ENCODE data around the gene SHANK3.

Gene SHANK3

DNA sequence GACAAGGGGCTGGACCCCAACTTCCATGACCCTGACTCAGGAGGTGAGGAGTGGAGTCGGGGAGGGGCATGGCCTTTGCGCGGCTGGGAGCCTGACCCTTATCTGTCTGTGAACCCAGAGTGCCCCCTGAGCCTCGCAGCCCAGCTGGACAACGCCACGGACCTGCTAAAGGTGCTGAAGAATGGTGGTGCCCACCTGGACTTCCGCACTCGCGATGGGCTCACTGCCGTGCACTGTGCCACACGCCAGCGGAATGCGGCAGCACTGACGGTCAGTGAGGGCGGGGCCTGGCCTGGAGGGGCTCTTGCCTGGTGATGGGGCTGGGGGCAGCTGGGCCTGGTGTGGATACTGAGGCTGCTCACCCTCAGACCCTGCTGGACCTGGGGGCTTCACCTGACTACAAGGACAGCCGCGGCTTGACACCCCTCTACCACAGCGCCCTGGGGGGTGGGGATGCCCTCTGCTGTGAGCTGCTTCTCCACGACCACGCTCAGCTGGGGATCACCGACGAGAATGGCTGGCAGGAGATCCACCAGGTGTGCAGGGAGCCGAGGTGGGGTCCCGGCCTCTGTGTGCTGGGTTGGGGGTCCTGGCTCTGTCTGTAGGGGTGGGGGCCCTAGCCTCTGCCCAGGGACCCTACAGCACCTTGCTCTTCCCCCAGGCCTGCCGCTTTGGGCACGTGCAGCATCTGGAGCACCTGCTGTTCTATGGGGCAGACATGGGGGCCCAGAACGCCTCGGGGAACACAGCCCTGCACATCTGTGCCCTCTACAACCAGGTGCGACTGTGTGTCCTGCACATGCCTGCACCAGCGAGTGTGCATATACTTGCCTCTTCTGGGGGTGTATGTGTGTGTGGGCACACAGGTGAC lies 6.3 kb downstream of the SHANK3 start:
- DNase-seq, result no peak

DNA sequence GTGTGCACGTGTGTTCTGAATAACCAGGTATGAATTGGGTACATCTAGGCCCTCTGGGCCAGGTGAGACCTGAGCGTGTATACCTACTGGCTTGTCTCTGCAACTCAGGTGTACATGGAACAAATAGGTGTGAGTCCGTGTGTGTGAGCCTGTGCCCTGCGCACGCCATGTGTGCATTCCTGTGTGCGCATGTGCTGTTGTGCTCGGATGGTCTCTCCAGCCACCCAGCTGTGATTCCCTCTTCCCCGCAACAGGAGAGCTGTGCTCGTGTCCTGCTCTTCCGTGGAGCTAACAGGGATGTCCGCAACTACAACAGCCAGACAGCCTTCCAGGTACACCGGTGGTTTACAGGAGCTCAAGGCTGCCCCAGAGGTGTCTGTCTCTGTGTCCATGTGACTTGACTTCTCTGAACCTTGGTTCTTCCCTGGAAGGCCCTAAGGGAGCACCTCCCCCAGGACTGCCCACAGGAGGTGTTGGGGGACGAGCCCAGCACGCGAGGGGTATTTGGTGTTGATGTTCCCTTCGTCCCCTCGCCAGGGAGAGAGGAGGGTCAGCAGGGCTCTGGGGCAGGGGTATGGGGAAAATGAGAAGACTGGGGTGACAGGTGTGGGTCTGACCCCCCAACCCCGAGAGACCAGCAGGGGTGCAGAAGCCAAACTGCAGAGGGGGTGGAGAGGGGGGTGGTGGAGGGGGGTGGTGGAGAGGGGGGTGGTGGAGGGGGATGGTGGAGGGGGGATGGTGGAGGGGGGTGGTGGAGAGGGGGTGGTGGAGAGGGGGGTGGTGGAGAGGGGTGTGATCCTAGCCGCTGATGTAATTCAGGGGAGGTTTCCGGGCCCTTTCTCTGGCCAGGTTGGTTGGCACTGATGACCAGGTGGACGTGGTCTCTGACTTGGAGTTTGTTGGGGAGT lies 10.7 kb downstream of the SHANK3 start:
- no peak for DNase-seq

DNA sequence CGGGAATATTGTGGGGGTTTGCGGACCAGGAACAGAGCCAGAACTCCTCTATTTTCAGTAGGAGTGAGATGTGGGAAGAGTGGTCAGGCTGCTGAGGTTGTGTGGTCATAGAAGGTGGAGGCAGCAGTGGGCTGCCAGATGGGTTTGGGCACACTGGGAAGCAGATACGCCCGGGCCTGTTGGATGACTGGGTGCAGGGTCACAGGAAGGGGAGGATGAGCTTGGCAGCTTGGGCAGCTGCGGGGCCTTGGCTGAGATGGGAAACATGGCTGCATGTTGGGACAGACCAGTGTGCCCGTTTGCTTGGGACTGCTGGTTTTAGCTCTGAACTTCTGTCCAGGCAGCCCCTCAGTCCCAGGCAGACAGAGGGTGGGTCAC lies 11.4 kb downstream of the SHANK3 start:
- no peak for DNase-seq

DNA sequence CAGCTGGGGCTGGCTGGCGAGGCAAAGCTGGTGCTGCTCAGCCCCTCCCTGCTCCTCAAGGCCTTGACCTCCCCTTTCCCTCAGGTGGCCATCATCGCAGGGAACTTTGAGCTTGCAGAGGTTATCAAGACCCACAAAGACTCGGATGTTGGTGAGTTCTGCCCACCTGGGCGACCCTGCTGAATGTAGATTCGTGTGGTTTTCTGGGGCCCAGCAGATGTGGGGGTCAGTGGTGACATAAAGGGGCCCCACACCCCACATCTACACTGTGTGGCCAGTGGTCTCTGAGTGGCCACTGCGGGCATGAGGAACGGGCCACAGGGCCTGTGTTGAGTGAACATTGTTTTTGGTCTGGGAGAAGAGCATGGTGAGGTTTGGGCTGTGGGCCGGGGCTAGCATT lies 11.9 kb downstream of the SHANK3 start:
- DNase-seq, result no peak

DNA sequence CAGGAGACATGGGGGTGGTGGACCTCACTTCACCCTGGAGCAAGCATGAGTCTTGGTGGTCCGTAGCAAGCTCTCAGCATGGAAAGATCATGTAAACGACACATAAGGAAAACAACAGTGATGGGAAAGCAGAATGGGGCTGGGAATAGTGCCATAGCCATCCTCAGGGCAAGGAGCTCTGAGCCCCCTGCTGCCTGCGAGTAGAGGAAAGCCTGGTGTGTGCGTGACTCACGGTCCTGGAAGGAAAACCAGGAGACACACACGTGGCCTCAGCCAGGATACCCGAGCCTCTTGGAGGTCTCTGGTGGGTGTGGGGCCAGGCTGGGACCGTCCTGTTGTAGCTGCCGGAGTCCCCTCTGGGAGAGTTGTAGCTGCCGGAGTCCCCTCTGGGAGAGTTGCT lies 12.4 kb downstream of the SHANK3 start:
- no peak for DNase-seq

GRCh38 chr22:50686794-50687193 lies 14.2 kb downstream of the SHANK3 start:
- DNase-seq, result no peak

DNA sequence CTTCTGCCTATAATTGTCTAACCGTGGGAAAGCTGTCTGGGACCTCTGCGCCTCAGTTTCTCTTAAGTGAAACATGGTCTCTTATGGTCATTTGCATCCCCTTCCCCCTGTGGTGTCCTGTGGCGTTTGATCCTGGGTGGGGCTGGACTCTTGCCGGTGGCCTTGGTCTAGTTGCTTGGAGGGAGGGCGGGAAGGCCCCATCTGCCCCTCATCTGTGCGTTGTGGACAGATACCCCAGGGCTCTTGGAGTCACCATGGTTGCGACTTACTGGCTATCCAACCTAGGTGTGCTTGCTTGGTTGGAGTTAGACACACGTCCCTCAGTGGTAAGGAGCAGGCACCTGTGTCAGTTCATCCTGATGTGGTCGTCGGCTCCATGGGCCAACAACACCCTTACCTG lies 15.2 kb downstream of the SHANK3 start:
- DNase-seq, result no peak

GRCh38 chr22:50688448-50688847 lies 15.8 kb downstream of the SHANK3 start:
- no peak for DNase-seq

DNA sequence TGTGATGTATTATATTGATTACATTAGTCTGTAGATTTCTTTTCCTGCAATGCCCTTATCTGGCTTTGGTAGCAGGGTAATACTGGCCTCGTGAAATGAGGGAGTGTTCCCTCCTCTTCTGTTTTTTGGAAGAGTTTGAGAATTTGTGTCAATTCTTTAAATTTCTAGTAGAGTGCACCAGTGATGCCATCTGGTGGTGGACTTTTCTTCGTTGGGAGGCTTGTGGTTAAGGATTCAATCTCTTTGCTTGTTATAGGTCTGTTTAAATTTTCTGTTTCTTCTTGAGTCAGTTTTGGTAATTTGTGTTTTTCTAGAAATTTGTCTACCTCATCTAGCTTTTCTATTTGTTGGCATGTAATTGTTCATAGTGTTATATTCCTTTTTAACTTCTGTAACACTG lies 18.9 kb downstream of the SHANK3 start:
- DNase-seq, result peak; percentile 22

- no peak for DNase-seq
These were observed 20.8 kb downstream of the SHANK3 start for GRCh38 chr22:50693462-50693861.

DNA sequence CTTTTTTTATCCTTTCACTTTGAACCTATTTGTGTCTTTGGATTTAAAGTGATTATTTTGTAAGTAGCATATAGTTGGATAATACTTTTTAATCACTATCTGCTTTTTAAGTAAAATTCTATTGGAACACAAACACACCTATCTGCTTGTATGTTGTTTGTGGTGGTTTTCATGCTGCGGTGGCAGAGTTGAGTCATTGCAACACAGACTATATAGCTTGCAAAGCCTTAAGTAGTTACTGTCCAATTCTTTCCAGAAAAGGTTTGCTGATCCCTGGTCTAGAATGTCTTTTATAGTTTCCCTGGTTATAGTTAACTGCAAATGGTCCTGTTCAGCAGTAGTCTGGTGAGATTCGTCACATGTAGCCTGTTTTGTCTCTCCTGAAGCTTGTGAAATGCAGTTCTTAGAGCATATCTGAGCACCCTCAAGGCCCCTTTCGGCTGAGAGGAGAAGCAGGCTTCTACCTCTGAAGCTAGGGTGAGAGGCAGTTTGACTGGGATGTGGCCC lies 21.5 kb downstream of the SHANK3 start:
- DNase-seq, result no peak

DNA sequence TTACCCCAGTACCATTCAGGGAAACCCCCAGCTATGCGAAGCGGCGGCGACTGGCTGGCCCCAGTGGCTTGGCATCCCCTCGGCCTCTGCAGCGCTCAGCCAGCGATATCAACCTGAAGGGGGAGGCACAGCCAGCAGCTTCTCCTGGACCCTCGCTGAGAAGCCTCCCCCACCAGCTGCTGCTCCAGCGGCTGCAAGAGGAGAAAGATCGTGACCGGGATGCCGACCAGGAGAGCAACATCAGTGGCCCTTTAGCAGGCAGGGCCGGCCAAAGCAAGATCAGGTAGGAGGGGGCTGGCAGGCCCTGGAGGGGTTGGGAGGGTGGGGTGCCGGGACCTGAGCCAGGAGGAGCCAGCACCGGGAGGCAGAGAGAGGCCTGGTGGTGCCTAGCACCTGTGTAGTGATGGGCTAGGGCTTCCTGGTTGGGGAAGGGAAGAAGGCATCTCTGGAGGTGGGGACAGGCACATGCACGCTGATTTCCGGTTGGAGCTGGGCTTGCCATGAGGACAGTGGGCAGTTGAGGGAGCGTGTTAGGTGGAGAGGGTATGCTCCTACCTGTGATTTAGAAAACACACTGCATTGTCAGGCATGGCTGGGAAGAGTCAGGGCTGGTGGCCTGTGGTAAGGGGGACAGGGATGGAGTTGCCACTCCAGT lies 22.3 kb downstream of the SHANK3 start:
- no peak for DNase-seq

DNA sequence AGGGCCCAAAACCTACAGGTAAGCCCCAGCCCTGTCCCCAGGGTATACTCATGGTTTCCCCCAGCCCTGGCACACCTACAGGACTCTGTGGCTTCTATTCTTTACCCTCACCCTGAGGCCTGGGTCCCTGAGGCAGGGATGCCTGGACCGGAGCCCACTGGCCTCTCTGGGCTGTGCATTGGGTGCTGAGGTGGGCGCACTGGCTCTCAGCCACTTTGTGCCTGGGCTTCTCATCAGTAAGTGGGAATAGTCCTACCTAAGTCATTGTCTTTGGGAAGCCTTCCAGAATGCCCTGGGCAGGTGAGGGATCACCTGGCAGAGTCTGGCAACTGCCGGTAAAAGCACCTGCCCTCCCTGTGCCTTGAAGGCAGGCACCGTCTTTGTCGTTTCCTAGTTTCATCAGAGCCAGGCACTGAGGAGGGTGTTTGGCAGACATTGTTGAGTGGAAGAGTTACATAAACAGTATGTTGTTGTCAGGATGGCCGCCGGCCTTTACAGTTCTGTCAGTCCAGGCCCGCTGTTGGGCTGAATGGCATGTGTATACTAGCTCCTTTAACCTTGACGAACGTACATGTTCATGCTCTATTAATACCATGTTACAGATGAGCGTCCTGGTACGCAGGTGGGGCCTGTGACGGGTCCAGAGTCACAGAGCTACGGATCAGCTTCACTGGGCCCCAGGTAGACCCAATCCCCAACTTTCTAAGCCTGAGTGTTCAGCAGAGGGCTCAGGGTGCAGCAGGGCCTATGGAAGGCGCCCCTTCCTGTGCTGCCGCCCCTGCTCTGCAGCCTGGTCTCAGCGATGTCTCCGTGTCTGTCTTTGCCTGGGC lies 23.0 kb downstream of the SHANK3 start:
- no peak for DNase-seq

DNA sequence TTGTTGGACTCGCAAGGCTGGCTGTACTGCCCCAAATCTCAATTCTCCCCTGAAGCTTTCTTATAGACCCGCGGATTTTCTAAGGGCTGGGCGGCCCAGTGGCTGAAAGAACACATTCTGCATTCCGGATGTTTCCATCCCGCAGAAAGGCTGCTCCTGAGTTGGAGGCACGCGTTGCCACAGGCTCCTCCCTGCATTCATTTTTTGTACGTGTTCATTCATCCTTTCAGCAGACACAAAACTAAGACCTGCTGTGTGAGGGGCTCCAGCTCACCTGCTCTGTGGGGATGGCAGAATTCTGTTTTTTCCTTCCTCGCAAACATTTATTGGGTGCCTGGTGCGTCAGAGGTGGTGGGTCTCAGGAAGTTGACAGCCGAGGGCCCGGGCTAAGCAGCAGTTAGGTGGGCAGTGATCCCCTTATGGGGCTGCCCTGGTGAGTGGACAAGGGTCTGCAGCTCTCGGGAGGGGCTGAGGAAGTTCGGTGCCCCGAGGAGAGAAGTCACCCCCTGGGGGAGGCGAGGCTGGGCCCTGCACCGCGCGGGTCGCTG lies 23.7 kb downstream of the SHANK3 start:
- DNase-seq, result no peak

DNA sequence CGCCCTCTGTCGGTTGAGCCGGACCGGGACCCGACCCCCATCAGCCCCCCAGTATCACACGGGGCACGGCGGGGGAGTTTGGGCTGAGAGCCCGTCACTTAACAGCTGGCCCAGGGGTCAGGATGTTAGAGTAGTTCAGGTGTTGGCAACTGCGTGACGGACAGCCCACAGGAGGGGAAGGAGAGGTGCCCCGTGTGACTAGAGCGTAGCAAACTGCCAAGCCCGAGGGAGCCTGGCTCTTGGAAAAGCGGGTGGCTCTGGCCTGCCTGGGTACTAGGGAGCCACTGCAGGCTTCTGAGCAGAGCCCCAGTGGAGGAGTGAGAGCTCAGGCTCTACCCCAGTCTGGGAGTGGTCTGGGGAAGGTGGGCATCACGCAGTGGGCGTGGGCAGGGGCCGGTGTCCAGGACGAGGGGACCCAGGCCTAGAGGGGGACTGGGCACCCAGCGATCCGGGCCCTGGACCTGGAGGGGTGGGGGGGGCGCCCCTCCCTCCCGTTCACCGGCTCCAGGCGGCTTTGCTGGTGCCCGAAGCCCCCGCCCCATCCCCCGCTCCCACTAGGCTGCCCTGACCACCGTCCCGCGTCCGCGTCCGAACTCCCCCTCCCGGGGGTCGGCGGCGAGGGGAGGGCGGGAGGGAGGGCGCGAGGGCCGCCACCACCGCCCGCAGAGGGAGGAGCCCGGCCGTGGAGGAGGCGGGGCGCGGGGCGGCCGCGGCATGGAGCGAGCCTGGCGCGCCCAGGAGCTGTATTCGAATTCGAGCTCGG lies 24.4 kb downstream of the SHANK3 start:
- DNase-seq, result no peak

- no peak for DNase-seq
These were observed 25.3 kb downstream of the SHANK3 start for GRCh38 chr22:50697667-50698506.

DNA sequence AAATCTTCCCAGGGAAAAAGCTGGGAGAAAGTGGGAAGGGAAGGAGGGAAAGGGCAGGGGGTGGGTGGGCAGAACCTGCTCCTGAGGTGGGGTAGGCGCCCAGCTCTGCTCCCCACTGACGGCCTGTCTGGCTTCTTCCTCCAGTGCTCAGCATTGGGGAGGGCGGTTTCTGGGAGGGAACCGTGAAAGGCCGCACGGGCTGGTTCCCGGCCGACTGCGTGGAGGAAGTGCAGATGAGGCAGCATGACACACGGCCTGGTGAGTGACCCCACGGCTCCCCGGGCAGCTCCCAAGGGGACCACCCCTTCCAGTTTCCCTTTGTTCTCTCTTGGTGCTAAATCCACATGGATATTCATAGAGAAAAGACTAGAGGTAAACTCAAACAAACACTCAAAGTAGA lies 25.9 kb downstream of the SHANK3 start:
- no peak for DNase-seq

DNA sequence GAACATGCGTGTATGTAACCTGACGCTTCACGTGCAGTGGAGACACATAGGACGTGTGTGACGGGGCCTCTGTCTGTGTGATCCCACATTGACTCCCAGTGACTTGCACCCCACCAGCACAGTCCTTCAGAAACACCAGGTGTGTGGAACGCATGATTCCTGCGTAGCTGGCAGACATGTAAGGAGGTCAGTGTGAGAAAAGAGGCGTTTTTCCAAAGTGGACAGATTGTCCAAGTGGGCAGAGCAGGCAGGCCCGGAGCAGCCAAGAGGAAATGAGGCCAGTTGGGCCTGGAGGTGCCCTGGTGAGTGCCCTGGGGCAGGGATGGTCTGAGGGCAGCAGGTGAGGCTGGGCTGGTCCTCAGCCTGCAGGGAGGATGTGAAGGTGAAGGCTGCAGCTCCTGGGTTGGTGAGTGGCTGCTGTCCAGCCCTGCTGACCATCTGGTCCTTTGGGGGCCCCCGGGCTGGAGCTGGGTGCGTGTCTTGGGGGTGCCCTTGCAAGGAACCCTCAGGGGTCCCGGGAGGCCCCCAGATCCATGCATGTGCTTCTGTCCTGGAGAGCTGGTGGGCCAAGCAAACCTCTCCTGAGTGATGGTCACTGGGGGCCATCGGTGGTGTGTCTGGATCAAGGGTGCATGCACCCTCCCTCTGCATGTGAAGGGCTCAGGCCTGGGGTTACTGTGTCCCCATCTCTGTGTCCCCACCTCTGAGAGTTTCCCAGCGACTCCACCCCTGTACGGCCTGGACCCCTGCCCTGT lies 26.6 kb downstream of the SHANK3 start:
- DNase-seq, result no peak

DNA sequence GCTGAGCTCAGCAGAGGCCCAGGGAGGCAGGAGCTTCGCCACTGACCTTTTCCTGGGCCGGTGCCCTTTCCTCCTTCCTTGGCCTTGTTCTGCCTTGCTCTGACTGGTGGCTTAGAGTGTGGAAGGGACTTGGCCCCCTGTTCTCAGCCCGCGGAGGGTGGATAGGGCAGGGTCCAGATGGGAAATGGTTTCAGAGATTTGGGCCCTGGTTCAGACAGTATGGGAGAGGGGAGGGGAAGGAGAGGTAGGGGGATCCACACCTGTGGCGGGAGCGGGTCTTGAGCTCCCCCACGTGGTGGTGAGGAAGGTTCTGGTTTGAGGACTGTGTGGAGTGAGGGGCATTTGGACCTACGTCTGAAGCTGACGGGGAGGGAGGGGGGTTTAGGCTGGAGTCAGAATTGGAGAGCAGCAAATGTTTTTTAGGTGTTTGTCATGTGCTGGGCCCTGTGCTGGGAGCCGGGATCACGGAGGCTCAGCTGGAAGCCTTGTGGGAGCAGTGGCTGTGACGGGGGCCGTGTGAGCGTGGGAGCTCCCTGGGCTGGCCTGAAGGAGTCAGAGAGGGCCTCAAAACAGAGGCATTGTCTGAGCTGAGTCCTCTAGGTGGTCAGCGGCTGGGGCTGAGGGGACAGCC lies 27.2 kb downstream of the SHANK3 start:
- DNase-seq, result no peak
